ENCODE data around the gene MATN4. TPM values are rescaled to one million over a fixed set of nuclear protein-coding genes. Genes with fewer than 3 reads are reported as not detected.

Gene MATN4
- total RNA-seq, 1 donor from 2014 or later: not detected

DNA sequence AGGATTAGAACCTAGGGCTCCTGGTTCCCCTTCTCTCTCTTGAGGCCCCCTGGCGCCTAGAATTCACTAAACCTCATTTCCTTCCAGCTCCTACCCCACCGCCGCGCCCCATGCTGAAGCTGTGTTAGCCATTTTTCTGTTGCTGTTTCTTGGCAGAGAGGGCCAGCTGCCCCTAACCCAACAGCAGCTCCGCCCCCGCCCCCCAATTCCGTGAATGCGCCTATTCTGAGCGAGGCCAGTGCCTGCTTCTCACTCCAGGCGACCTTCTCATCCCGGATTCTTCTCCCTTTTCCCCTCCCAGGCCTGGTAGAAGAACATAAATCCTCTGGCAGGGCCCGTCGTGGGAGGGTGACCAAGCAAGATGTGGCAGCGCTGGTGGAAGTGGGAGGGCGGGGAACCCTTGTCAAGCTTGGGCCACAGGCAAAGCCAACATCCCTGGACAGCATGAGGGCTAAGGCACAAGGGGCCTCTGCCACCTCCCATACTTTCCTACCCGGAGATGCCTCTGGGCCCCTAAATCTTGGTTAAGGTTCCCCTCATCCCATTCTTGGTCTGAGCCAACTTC, 941 bp downstream of the MATN4 start:
- DNase-seq (ENCODE audit: low read depth): no peak
- TF ChIP-seq CTCF (IDR thresholded peaks at IDR 0.05; ENCODE audit: insufficient read depth, low read length, poor library complexity, severe bottlenecking): no peak
- H3K36me3 ChIP-seq (ENCODE audit: control insufficient read depth, insufficient read depth, low read length): no peaks in the 10 kb centered on the region
- H3K27me3 ChIP-seq (ENCODE audit: control insufficient read depth, insufficient read depth, low read length): peaks cover 44% of the 10 kb centered on the region
- no peak overlapping the region for H3K4me3 ChIP-seq (ENCODE audit: low read depth, low read length)

DNA sequence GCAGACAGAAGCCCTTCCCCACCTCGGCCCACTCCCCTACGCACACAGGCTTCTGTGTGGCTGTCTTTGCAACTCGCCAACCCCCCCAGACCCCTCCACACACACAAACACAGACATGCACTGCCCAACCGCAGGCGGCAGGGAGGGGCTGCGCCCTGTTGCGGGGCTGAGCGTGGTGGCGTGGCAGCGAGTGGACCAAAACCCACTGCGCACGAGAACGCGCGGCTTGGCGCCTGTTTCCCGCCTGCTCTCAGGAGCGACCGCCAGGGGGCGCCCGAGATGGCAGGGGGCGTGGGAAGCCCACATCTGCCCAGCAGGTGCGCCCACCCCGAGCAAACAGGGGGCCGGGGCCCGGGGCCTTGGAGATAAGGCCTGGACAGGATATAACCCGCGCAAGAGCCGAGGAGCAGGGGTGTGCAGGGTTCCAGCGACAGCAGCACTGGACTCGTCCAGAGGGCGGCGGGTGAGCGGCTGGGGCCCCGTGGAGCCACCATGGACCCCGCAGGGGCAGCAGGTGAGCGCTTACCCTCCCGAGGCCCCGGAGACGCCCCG, 1.6 kb downstream of the MATN4 start, which contains the start of gene RBPJL:
TSS of gene RBPJL (plus strand) at position 410 of the 552 bp plus-strand sequence. CDS start at position 493, 83 bp downstream.
- Histone ChIP-seq H3K36me3 (ENCODE audit: control insufficient read depth, insufficient read depth, low read length) (no peaks in the 10 kb centered on the region), H3K4me3 (ENCODE audit: low read depth, low read length) (no peak within 1 kb of the TSS), H3K27me3 (ENCODE audit: control insufficient read depth, insufficient read depth, low read length) (peaks cover 38% of the 10 kb centered on the region)
- peak; percentile 85 for TF ChIP-seq CTCF (IDR thresholded peaks at IDR 0.05; ENCODE audit: insufficient read depth, low read length, poor library complexity, severe bottlenecking)
- DNase-seq (ENCODE audit: low read depth): no peak

DNA sequence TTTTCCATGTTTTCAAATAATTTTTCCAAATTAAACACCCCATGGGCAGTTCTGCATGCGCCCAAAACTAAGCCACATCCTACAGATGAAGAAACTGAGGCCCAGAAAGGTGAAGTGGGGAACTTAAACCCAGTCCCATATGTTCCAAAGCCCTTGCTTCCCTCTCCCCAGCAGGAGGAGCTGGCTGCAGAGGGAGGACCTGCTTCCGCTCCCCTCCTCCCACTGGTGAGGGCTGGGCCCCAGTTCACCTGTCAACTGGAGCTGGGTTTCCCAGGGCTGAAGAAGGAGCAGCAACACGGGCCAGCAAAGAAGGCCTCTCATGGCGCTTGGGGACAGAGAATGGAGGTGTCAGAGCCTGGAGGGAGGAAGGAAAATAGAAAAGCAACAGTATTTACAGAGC, 2.8 kb downstream of the MATN4 start:
- Histone ChIP-seq H3K36me3 (ENCODE audit: control insufficient read depth, insufficient read depth, low read length) (no peaks in the 10 kb centered on the region), H3K4me3 (ENCODE audit: low read depth, low read length) (no peak overlapping the region), H3K27me3 (ENCODE audit: control insufficient read depth, insufficient read depth, low read length) (peaks cover 35% of the 10 kb centered on the region)
- no peak for DNase-seq (ENCODE audit: low read depth)
- peak; percentile 12 for TF ChIP-seq CTCF (IDR thresholded peaks at IDR 0.05; ENCODE audit: insufficient read depth, low read length, poor library complexity, severe bottlenecking)

GRCh38 chr20:45304464-45304999, 3.6 kb downstream of the MATN4 start:
- H3K4me3 ChIP-seq (ENCODE audit: low read depth, low read length): no peak overlapping the region
- no peak for TF ChIP-seq CTCF (IDR thresholded peaks at IDR 0.05; ENCODE audit: insufficient read depth, low read length, poor library complexity, severe bottlenecking)
- H3K36me3 ChIP-seq (ENCODE audit: control insufficient read depth, insufficient read depth, low read length): no peaks in the 10 kb centered on the region
- DNase-seq (ENCODE audit: low read depth): no peak
- peaks cover 35% of the 10 kb centered on the region for H3K27me3 ChIP-seq (ENCODE audit: control insufficient read depth, insufficient read depth, low read length)

GRCh38 chr20:45303586-45304463, 4.3 kb downstream of the MATN4 start:
- H3K27me3 ChIP-seq (ENCODE audit: control insufficient read depth, insufficient read depth, low read length): peaks cover 35% of the 10 kb centered on the region
- DNase-seq (ENCODE audit: low read depth): no peak

More at GRCh38 chr20:45303586-45304463, 4.3 kb downstream of the MATN4 start:
- Histone ChIP-seq H3K4me3 (ENCODE audit: low read depth, low read length) (no peak overlapping the region), H3K36me3 (ENCODE audit: control insufficient read depth, insufficient read depth, low read length) (no peaks in the 10 kb centered on the region)
- TF ChIP-seq CTCF (IDR thresholded peaks at IDR 0.05; ENCODE audit: insufficient read depth, low read length, poor library complexity, severe bottlenecking): no peak
